GM19467 (cell line): ENCODE results near the gene NEURL2.
"Not testable (repeated sequence)": the region's sequence is repeated elsewhere in the genome, so short reads cannot be mapped to it uniquely, and the experiment has no call there.

Experiments used
- ATAC-seq: cut with Tn5 transposase; IDR thresholded peaks from one replicate; pipeline ENCODE4 v1.9.1; 2021; ENCODE audit warnings: mild to moderate bottlenecking, moderate library complexity; ENCODE audit not compliant: unreplicated experiment

NEURL2 gene

GRCh38 chr20:45890985-45891983 is at the start of gene NEURL2, which contains the start of gene CTSA:
Gene NEURL2, minus strand, starts transcription at chr20:45891208. Its CDS starts 217 bp downstream, at chr20:45890991.
Gene CTSA, plus strand, starts transcription at chr20:45891335. Its CDS starts 234 bp downstream, at chr20:45891569.
- ATAC-seq, result no peak

GRCh38 chr20:45940469-45940868 is 49.5 kb upstream of the NEURL2 start:
- no peak for ATAC-seq

- ATAC-seq, result no peak
Observed at GRCh38 chr20:45940053-45940452, 49.0 kb upstream of the NEURL2 start.

- no peak for ATAC-seq
Observed at GRCh38 chr20:45938727-45939438, 47.9 kb upstream of the NEURL2 start.

GRCh38 chr20:45937765-45938164 is 46.8 kb upstream of the NEURL2 start:
- ATAC-seq, result no peak

GRCh38 chr20:45935416-45936046 is 44.5 kb upstream of the NEURL2 start:
- ATAC-seq, result no peak

- ATAC-seq, result peak; percentile 75
Observed at GRCh38 chr20:45934586-45935415, 43.8 kb upstream of the NEURL2 start, which contains the start of gene PCIF1. Gene PCIF1, plus strand, starts transcription at chr20:45934683. Its CDS starts 4,317 bp downstream, at chr20:45939000.

GRCh38 chr20:45934046-45934585 is 43.1 kb upstream of the NEURL2 start:
- ATAC-seq, result peak; percentile 3

- ATAC-seq, result no peak
Observed at GRCh38 chr20:45933266-45934045, 42.4 kb upstream of the NEURL2 start.

GRCh38 chr20:45931680-45932079 is 40.7 kb upstream of the NEURL2 start:
- ATAC-seq, result not testable (repeated sequence)

- ATAC-seq, result no peak
Observed at GRCh38 chr20:45927071-45927878, 36.3 kb upstream of the NEURL2 start.

- no peak for ATAC-seq
Observed at GRCh38 chr20:45926731-45927070, 35.7 kb upstream of the NEURL2 start.

GRCh38 chr20:45925821-45926506 is 35.0 kb upstream of the NEURL2 start:
- ATAC-seq, result no peak

- no peak for ATAC-seq
Observed at GRCh38 chr20:45924391-45925261, 33.6 kb upstream of the NEURL2 start.

- no peak for ATAC-seq
Observed at GRCh38 chr20:45921337-45922189, 30.6 kb upstream of the NEURL2 start.
